G401 (cell line): ENCODE data around the gene FRAT1. TPM values are rescaled to one million over a fixed set of nuclear protein-coding genes. Genes with fewer than 3 reads are reported as not detected.

Experiments
- DNase-seq: peaks from one replicate; pipeline ENCODE4 v3.0.0-alpha.2; 2015; ENCODE audit warnings: low spot score
- in situ Hi-C: cut with HindIII; loops from 2 replicates; pipeline ENCODE4 v1.10.0; 2016; ENCODE audit warnings: low sequenced_read_pairs, mixed read lengths
- total RNA-seq: library from RNA; depleted of rRNA; stranded (reverse); fragments of >200 nt; shearing (Covaris generic); gene quantifications from 2 replicates; pipeline ENCODE4 v1.2.3, GENCODE V29; 2014

Gene FRAT1
- total RNA-seq, 1 experiment from 2014 or later: 12.1 TPM

- in situ Hi-C loops: no loop called here
- no peak for DNase-seq
Observed at GRCh38 chr10:97302088-97302791, 16.8 kb upstream of the FRAT1 start.

GRCh38 chr10:97307441-97307840 is 11.6 kb upstream of the FRAT1 start:
- in situ Hi-C loops: no loop called here

GRCh38 chr10:97307866-97308780 is 10.9 kb upstream of the FRAT1 start:
- in situ Hi-C loops: no loop called here
- DNase-seq: no peak

More at GRCh38 chr10:97307441-97307840, 11.6 kb upstream of the FRAT1 start:
- no peak for DNase-seq

- in situ Hi-C loops: no loop called here
- DNase-seq: no peak
Observed at GRCh38 chr10:97311111-97311626, 7.9 kb upstream of the FRAT1 start.

DNA sequence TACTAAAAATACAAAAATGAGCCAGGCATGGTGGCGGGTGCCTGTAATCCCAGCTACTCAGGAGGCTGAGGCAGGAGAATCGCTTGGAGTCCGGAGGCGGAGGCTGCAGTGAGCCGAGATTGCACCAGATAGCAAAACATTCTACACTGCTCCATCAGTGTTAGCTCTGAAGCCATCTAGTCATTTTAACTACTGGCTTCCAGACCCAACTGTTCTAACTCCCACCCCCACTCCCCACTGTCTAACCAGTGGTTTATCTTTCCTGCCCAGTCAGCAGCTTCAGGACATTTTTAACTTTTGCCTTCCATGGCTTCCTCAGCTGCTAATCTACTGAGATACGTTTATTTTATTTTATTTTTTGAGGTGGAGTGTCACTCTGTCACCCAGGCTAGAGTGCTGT is 6.2 kb upstream of the FRAT1 start:
- no peak for DNase-seq
- in situ Hi-C loops: no loop called here

DNA sequence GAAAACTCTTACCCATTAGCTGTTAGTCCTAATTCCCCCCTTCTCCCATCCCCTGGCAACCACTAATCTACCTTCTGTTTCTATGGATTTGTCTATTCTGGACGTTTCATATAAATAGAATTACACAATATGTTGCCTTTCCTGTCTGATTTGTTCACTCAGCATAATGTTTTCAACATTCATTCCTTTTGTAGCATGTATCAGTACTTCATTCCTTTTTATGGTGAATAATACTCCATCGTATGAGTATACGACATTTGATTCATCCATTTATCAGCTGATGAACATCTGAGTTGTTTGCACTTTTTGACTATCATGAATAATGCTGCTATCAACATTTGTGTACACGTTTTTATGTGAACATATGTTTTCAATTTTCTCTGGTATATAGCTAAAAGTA is 4.4 kb upstream of the FRAT1 start:
- in situ Hi-C loops: no loop called here
- no peak for DNase-seq

DNA sequence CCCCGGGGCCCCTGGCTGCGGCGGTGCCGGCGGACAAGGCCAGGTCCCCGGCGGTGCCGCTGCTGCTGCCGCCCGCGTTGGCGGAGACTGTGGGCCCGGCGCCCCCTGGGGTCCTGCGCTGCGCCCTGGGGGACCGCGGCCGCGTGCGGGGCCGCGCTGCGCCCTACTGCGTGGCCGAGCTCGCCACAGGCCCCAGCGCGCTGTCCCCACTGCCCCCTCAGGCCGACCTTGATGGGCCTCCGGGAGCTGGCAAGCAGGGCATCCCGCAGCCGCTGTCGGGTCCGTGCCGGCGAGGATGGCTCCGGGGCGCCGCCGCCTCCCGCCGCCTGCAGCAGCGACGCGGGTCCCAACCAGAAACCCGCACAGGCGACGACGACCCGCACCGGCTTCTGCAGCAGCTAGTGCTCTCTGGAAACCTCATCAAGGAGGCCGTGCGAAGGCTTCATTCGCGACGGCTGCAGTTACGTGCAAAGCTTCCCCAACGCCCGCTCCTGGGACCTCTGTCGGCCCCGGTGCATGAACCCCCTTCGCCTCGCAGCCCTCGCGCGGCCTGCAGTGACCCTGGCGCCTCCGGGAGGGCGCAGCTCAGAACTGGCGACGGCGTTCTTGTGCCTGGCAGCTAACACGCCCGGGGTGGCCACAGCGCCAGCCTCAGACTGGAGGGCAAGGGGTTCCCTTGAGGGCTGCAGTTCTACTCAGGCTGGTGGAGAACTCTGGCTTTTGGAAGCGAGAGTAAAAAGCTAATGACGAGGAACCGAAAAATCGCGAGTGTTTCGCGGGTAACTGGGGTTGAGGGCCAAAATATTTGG is 804 bp downstream of the FRAT1 start:
- in situ Hi-C loops: no loop called here
- DNase-seq: peak; percentile 55

- in situ Hi-C loops: no loop called here
- no peak for DNase-seq
Observed at GRCh38 chr10:97320480-97321031, 1.5 kb downstream of the FRAT1 start.

- in situ Hi-C loops: no loop called here
- peak; percentile 33 for DNase-seq
Observed at GRCh38 chr10:97321032-97321803, 2.1 kb downstream of the FRAT1 start.

GRCh38 chr10:97321804-97322190 is 2.7 kb downstream of the FRAT1 start:
- in situ Hi-C loops: no loop called here
- DNase-seq: no peak

GRCh38 chr10:97323501-97323900 is 4.4 kb downstream of the FRAT1 start:
- in situ Hi-C loops: no loop called here
- DNase-seq: no peak

DNA sequence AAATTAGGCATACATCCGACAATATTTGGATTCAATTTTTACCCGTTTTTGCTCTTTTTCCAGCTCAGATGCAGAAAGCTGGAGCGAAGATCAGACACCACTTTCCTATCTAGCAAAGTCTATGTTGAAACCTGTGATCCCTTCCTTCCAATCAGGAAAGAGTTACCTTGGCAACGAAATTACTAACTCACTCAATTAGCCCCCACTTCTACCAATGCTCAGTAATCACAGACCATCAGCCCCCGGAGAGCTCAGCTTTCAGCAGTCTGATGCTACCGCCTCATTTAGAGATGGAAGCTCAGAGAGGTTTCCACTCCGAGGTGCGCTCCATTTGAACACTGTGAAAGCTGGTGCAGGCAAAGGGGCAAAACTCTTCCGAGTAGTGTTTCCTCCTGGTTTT is 6.7 kb downstream of the FRAT1 start:
- no peak for DNase-seq
- in situ Hi-C loops: no loop called here

- DNase-seq: peak; percentile 23
- in situ Hi-C loops: no loop called here
Observed at GRCh38 chr10:97327348-97328294, 8.6 kb downstream of the FRAT1 start.

DNA sequence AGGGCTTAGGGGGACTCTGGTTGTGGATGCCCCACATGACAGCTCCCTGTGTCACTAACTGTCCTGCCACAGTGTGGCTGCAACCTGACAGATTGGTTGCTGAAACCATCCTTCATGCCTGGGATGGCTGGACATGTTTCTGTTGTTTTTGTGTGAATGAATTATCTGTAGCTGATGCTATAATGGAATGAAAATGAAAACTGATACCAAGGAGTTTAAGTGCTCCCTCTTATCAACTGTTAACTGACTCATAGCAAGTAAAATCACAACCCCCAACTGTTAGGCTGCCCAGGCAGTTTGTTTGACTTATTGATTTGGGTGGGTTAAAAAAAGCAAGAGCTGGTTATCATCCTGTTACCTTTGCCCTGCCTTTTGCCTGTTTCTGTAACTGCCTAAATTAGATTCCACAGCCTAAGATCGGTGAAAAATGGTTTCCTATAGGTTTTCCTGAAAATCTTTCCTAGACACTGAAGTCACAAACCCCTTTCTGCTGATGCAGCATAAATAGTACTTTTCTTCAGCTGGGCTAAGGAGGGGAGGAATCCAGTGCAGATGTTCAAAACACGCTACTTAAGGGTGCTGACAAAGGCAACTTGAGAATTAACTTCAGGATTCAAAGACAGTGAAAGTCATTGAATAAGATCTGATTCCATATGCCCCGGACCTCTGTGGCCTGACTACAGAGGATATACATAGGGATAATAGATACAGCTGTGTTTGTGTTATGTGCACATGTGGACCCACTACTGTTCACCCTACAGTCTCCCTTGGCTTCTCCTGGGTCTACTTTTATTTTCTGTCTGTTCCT is 9.8 kb downstream of the FRAT1 start:
- in situ Hi-C loops: no loop called here
- no peak for DNase-seq

- in situ Hi-C loops: no loop called here
- DNase-seq: no peak
Observed at GRCh38 chr10:97329766-97330165, 10.7 kb downstream of the FRAT1 start.

DNA sequence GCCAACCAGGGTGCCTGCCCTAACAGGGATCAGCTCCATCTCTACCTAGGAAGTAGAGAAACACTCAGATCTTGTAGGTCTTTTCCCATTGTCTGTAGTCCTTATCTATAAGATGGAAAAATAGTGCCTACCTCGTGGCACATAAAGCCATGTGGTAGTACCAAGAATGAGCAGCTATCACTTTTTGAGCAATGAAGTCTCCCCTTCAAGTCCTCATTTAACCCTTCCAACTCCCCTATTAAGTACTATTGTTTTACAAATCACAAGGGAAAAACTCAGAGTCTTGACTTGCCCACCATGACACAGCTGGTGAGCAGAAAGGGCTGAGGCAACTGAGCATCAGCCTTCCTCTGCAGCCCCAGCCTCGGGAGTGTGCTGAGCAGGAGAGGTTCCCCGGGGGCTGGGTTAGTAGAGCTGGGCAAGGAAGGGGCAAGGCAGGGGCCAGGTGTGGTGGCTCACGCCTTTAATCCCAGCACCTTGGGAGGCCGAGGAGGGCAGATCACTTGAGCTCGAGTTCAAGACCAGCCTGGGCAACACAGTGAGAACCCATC is 12.2 kb downstream of the FRAT1 start:
- in situ Hi-C loops: no loop called here
- DNase-seq: no peak
